GM19043 (cell line): ENCODE results near the gene ZDHHC22.

Experiments used
- ATAC-seq: cut with Tn5 transposase; IDR thresholded peaks from one replicate; pipeline ENCODE4 v1.9.1; 2021; ENCODE audit warnings: low read depth; ENCODE audit not compliant: unreplicated experiment

Gene ZDHHC22

GRCh38 chr14:77158175-77158881 is 16.7 kb upstream of the ZDHHC22 start:
- ATAC-seq, result no peak

GRCh38 chr14:77157740-77158139 is 16.1 kb upstream of the ZDHHC22 start:
- ATAC-seq, result no peak

- no peak for ATAC-seq
Measured at GRCh38 chr14:77155083-77155482, 13.5 kb upstream of the ZDHHC22 start.

GRCh38 chr14:77154421-77154820 is 12.8 kb upstream of the ZDHHC22 start:
- no peak for ATAC-seq

GRCh38 chr14:77153802-77154201 is 12.2 kb upstream of the ZDHHC22 start:
- no peak for ATAC-seq

- no peak for ATAC-seq
Measured at GRCh38 chr14:77151918-77152588, 10.5 kb upstream of the ZDHHC22 start.

GRCh38 chr14:77151245-77151644 is 9.7 kb upstream of the ZDHHC22 start:
- no peak for ATAC-seq

GRCh38 chr14:77148510-77149231 is 7.1 kb upstream of the ZDHHC22 start:
- ATAC-seq, result no peak

- no peak for ATAC-seq
Measured at GRCh38 chr14:77145975-77146740, 4.6 kb upstream of the ZDHHC22 start.

GRCh38 chr14:77144412-77145115 is 3.0 kb upstream of the ZDHHC22 start:
- no peak for ATAC-seq

- ATAC-seq, result no peak
Measured at GRCh38 chr14:77143071-77143470, 1.5 kb upstream of the ZDHHC22 start.

GRCh38 chr14:77142005-77142800 is 612 bp upstream of the ZDHHC22 start:
- no peak for ATAC-seq

GRCh38 chr14:77140359-77141213 is 1.0 kb downstream of the ZDHHC22 start:
- ATAC-seq, result no peak

GRCh38 chr14:77139540-77140358 is 1.8 kb downstream of the ZDHHC22 start:
- no peak for ATAC-seq

GRCh38 chr14:77139022-77139421 is 2.6 kb downstream of the ZDHHC22 start:
- no peak for ATAC-seq

- ATAC-seq, result peak; percentile 59
Measured at GRCh38 chr14:77133720-77134338, 7.8 kb downstream of the ZDHHC22 start.

GRCh38 chr14:77131871-77132486 is 9.6 kb downstream of the ZDHHC22 start:
- ATAC-seq, result no peak
